Transverse colon (tissue), 4 donors: ENCODE measurements around the gene PYM1. TPM values are rescaled to one million over a fixed set of nuclear protein-coding genes. Genes with fewer than 3 reads are reported as not detected.

Experiments
- DNase-seq: peaks from one replicate; pipeline ENCODE4 v3.0.0-alpha.2; 2019
- H3K27ac ChIP-seq, 4 donors: fragments of 200-600 bp; sonication (generic); 2 replicates each; pipeline ENCODE4 v1.5.1; 2016 to 2018; ENCODE audit warnings: inconsistent platforms in 4 of 4
- H3K27me3 ChIP-seq: fragments of 200-600 bp; sonication (generic); 2 replicates; pipeline ENCODE4 v1.5.1; 2017; ENCODE audit warnings: inconsistent platforms
- H3K36me3 ChIP-seq, 4 donors: fragments of 200-600 bp; sonication (generic); 2 replicates each; pipeline ENCODE4 v1.5.1; 2017 to 2019; ENCODE audit warnings: inconsistent platforms in 4 of 4
- H3K4me1 ChIP-seq, 4 donors: fragments of 200-600 bp; sonication (generic); 2 replicates each; pipeline ENCODE4 v1.5.1; 2017 to 2020; ENCODE audit warnings: inconsistent platforms in 4 of 4
- H3K4me3 ChIP-seq, 4 donors: fragments of 200-600 bp; sonication (generic); 1 replicate in 1 of 4; 2 replicates in 3 of 4; pipeline versions ENCODE4 v1.5.1 to v1.6.1; 2017 to 2019; ENCODE audit warnings: inconsistent platforms in 4 of 4
- H3K9me3 ChIP-seq, 2 donors: fragments of 200-600 bp; sonication (generic); 2 replicates each; pipeline ENCODE4 v1.5.1; 2017 to 2019; ENCODE audit warnings: inconsistent platforms in 2 of 2
- CTCF ChIP-seq, 5 experiments: fragments of 200-600 bp in 3 of 5; fragments of 450-650 bp in 2 of 5; sonication (generic) in 3 of 5; IDR thresholded peaks; 1 replicate in 2 of 5; 2 replicates in 3 of 5; pipeline ENCODE4 v1.5.1; 2016 to 2017; ENCODE audit warnings: antibody characterized with exemption in 5 of 5, inconsistent platforms in 3 of 5, mild to moderate bottlenecking in 2 of 5, moderate library complexity in 1 of 5
- EP300 ChIP-seq: sonication (generic); formaldehyde crosslinking; IDR thresholded peaks from one replicate; pipeline ENCODE4 v1.6.1; 2017; ENCODE audit warnings: antibody characterized with exemption, low read depth
- POLR2A ChIP-seq: fragments of 450-650 bp; IDR thresholded peaks from one replicate; pipeline ENCODE4 v1.6.1; 2016; ENCODE audit warnings: antibody characterized with exemption, mild to moderate bottlenecking, moderate library complexity
- POLR2AphosphoS5 ChIP-seq, 3 donors: sonication (generic); formaldehyde crosslinking; IDR thresholded peaks; one replicate each; pipeline ENCODE4 v1.6.1; 2016; ENCODE audit warnings: antibody characterized with exemption in 3 of 3
- WGBS, 2 donors: methylation state at CpG; one replicate each; pipeline ENCODE4 v1.1.5; 2018; ENCODE audit warnings: low coverage in 1 of 2; 5-methylcytosine and 5-hydroxymethylcytosine counted together
- in situ Hi-C, 4 donors: fragments of 200-750 bp; cut with MboI; loops; one replicate each; pipeline versions ENCODE4 v1.15.0 to v1.15.1; 2017; ENCODE audit warnings: low sequenced_read_pairs in 3 of 4, low pct_ligation_motif_present in 1 of 4, low pct_unique_long_range_greater_than_20kb in 1 of 4
- intact Hi-C: fragments of 100-400 bp; cut with DNase I; formaldehyde crosslinking; loops from one replicate; pipeline ENCODE4 v1.15.1; 2023; ENCODE audit warnings: low total_unique reads
- total RNA-seq, 4 donors: library from RNA; depleted of rRNA; stranded (reverse); fragments of >200 nt; gene quantifications; one replicate each; pipeline ENCODE4 v1.1.0, GENCODE V29; 2016

PYM1 gene
- total RNA-seq, 4 donors from 2014 or later = 35.2 to 56.4 (median 47.8) TPM

DNA sequence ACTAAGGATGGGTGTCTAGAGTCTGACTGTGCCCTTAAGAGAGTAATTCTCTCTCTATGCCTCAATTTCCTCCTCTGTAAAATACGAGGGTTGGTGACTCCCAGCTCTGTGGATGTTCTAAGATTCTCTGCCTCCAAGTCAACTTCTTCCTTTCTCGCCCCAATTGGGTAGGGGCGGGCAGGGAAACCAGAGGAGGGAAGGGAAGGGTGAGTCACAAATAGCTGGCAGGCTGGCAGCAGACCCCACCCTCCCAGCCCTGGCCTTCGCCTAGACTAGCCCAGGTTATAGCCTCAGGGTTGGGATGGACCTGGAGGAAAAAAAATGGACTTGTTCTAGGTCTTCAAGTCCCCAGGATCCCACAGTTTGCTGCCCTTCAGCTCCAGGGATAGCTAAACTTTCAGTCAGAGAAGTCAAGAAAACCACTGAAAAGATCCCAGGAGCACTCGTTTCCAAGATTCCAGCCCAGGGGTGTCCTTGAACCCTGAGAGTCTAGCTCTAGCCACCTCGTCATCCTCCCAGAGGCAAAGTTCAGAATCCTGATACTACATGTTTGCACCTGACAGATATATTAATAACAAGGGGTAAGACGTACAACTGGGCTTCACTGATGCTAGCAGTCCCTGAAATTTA lies 5.6 kb upstream of the PYM1 start:
- WGBS, 2 donors = 40 to 45% methylated on average over 1 to 7 of the region's 7 CpGs
- DNase-seq = peak; percentile 71
- peak overlapping the region in 3 of 4 donors; percentile 64 to 77 (median 66) for H3K4me3 ChIP-seq

DNA sequence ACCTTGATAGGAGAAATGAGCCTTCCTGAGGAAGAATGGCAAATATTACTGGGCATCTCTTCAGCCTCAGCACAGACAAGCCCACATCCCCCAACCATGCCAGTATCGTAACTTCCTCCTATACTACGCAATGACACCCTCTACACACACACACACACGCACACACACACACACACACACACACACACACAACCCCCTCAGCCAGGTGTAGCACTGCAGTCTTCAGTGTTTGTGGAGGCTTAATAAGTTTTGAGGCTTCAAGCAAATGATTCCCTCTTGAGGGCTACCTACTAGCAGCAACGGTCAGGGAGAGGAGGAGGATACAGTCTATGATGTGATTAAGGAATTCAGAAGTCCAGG lies 4.8 kb upstream of the PYM1 start:
- Histone ChIP-seq H3K4me3 (peak overlapping the region; percentile 64 to 84 (median 72)), H3K27ac (peak overlapping the region; percentile 92 to 99 (median 98)), H3K27me3 (no peaks in the 10 kb centered on the region), H3K36me3 (no peaks in the 10 kb centered on the region), H3K4me1 (peaks cover 22 to 57% (median 52%) of the 10 kb centered on the region in 4 donors), H3K9me3 (no peaks in the 10 kb centered on the region)
- TF ChIP-seq POLR2A = peak; percentile 25
- TF ChIP-seq EP300 = no peak
- in situ Hi-C loops (loop anchor here in 2 of 4 donors (10.0 to 25.0 kb wide), 4 partner anchors 118 to 198 kb away; partner anchors contain the start of genes ORMDL2 (in 2 of the 2), SARNP (in 2 of the 2) and GDF11 (in 1 of the 2)), intact Hi-C loops (no loop called here)
- 3% methylated on average over 4 of the region's 4 CpGs; no CpG with 5 or more reads in 1 of the 2 donors for WGBS, 2 donors
- peak; percentile 43 for DNase-seq

More for the DNA sequence above, 5.6 kb upstream of the PYM1 start:
- in situ Hi-C loops (loop anchor here in 2 of 4 donors (10.0 to 25.0 kb wide), 4 partner anchors 118 to 198 kb away; partner anchors contain the start of genes ORMDL2 (in 2 of the 2), SARNP (in 2 of the 2) and GDF11 (in 1 of the 2)), intact Hi-C loops (no loop called here)
- Histone ChIP-seq H3K27me3 (no peaks in the 10 kb centered on the region), H3K27ac (peak overlapping the region; percentile 92 to 99 (median 98)), H3K36me3 (no peaks in the 10 kb centered on the region), H3K9me3 (no peaks in the 10 kb centered on the region), H3K4me1 (peaks cover 22 to 54% (median 49%) of the 10 kb centered on the region in 4 donors)
- no peak for TF ChIP-seq CTCF (IDR thresholded peaks at IDR 0.05)
- peak in 2 of 3 donors; percentile 59 to 75 for TF ChIP-seq POLR2AphosphoS5 (IDR thresholded peaks at IDR 0.05)
- TF ChIP-seq EP300 = no peak
- TF ChIP-seq POLR2A = peak; percentile 32

DNA sequence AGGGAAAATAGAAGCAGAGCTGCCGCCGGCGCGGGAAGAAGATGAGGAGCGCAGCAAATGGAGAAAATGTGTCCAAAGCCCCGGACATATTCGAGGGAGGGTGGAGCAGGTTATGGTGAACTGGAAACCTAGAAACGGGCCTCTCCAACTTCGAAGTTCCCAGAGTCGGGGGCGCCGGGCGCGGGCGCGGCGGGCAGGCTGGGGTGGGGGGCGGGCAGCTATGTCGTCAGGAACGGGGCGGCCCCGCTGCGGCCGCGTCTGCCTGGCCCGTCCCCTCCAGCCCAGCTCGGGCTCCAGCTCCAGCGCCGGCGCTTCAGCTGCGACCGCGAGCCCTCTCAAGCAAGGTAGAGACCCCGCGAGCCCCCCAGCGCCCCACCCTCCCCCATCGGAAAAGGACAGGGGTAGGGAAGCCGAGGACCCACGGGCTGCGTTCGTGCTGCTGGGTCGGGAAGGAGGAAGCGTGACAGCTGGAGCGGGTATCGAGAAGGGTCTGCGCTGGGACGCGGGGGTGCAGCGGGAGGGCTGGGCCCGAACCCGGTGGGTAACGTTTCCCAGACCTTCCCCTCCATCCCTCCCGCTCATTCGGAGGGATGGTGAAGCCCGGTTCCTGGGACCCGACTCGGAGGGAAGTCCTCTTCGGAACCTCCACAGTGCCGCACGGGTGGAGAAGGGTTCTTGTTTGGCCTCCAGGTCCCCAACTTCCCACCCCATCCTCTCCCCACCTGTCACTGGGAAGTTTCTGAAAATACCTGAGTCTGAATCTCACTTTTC lies 4.3 kb upstream of the PYM1 start:
- peak; percentile 70 for DNase-seq
- Histone ChIP-seq H3K4me1 (peaks cover 22 to 57% (median 52%) of the 10 kb centered on the region in 4 donors), H3K36me3 (no peaks in the 10 kb centered on the region), H3K4me3 (peak overlapping the region; percentile 64 to 84 (median 72)), H3K9me3 (no peaks in the 10 kb centered on the region), H3K27me3 (no peaks in the 10 kb centered on the region), H3K27ac (peak overlapping the region; percentile 92 to 99 (median 98))
- in situ Hi-C loops (loop anchor here in 2 of 4 donors (10.0 to 25.0 kb wide), 4 partner anchors 117 to 197 kb away; partner anchors contain the start of genes ORMDL2 (in 2 of the 2), SARNP (in 2 of the 2) and GDF11 (in 1 of the 2)), intact Hi-C loops (no loop called here)
- TF ChIP-seq POLR2AphosphoS5 (IDR thresholded peaks at IDR 0.05) (peak in 2 of 3 donors; percentile 30 to 65), EP300 (no peak), CTCF (IDR thresholded peaks at IDR 0.05) (no peak), POLR2A (no peak)
- WGBS, 2 donors = 0% methylated on average over 5 to 40 of the region's 60 CpGs

GRCh38 chr12:55931317-55931779 lies 3.7 kb upstream of the PYM1 start:
- intact Hi-C loops = no loop called here
- 7 to 11% methylated on average over 7 to 10 of the region's 10 CpGs for WGBS, 2 donors

More at GRCh38 chr12:55931317-55931779, 3.7 kb upstream of the PYM1 start:
- Histone ChIP-seq H3K27ac (peak overlapping the region; percentile 92 to 99 (median 98)), H3K4me1 (peaks cover 23 to 61% (median 53%) of the 10 kb centered on the region in 4 donors), H3K4me3 (peak overlapping the region; percentile 64 to 84 (median 72)), H3K36me3 (no peaks in the 10 kb centered on the region), H3K9me3 (no peaks in the 10 kb centered on the region), H3K27me3 (no peaks in the 10 kb centered on the region)
- TF ChIP-seq POLR2A (peak; percentile 83), EP300 (no peak), POLR2AphosphoS5 (IDR thresholded peaks at IDR 0.05) (peak; percentile 70 to 89 (median 84)), CTCF (IDR thresholded peaks at IDR 0.05) (no peak)
- in situ Hi-C loops = loop anchor here in 2 of 4 donors (10.0 to 25.0 kb wide), 4 partner anchors 117 to 197 kb away; partner anchors contain the start of genes ORMDL2 (in 2 of the 2), SARNP (in 2 of the 2) and GDF11 (in 1 of the 2)
- DNase-seq = peak; percentile 52
